Neural cell (in vitro differentiated cells): ENCODE measurements around the gene UTS2.

ENCODE experiments used
- CTCF ChIP-seq: fragments of 450-650 bp; IDR thresholded peaks from 2 replicates; pipeline ENCODE4 v1.5.1; 2014; ENCODE audit warnings: antibody characterized with exemption, mild to moderate bottlenecking, moderate library complexity; ENCODE audit not compliant: poor library complexity, severe bottlenecking
- EP300 ChIP-seq: fragments of 450-650 bp; conservative IDR thresholded peaks from 2 replicates; pipeline ENCODE4 v1.6.1; 2014; ENCODE audit warnings: antibody characterized with exemption, mild to moderate bottlenecking, moderate library complexity; ENCODE audit not compliant: poor library complexity, severe bottlenecking
- EZH2 ChIP-seq: fragments of 200-600, 300-800 bp; shearing (Covaris generic), sonication (generic); IDR thresholded peaks from 2 replicates; pipeline ENCODE4 v1.6.1; 2014; ENCODE audit warnings: antibody characterized with exemption, low read length, borderline replicate concordance, mild to moderate bottlenecking; ENCODE audit not compliant: insufficient read depth, poor library complexity, severe bottlenecking
- POLR2AphosphoS5 ChIP-seq: IDR thresholded peaks from 2 replicates; pipeline ENCODE4 v1.6.1; 2012
- REST ChIP-seq: IDR thresholded peaks from 2 replicates; pipeline ENCODE4 v1.6.1; 2012; ENCODE audit warnings: borderline replicate concordance
- TAF1 ChIP-seq: IDR thresholded peaks from 2 replicates; pipeline ENCODE4 v1.6.1; 2012; ENCODE audit warnings: low read depth

- TF ChIP-seq CTCF (no peak), POLR2AphosphoS5 (no peak), EZH2 (no peak), TAF1 (no peak), REST (no peak), EP300 (no peak)
Observed at GRCh38 chr1:7873801-7874795, 21.2 kb upstream of the UTS2 start.
